HCT116 (cell line): ENCODE results near the gene SLC10A7. TPM values are rescaled to one million over a fixed set of nuclear protein-coding genes. Genes with fewer than 3 reads are reported as not detected.

Source experiments
- ATAC-seq: fragments of 200-7000 bp; cut with Tn5 transposase; 2 replicates; pipeline ENCODE4 v1.9.1; 2020; ENCODE audit warnings: mild to moderate bottlenecking, moderate library complexity
- BruUV-seq: library from RNA; stranded (reverse); fragments of 400-500 nt; replicated peaks from 2 replicates; lab custom pipeline; 2021; lab: Mats Ljungman, UMichigan
- CTCF ChIA-PET: fragments of 300-600 bp; sonication (Branson Sonifier 250); formaldehyde crosslinking; loops from one replicate; lab custom pipeline; 2021; ENCODE audit warnings: antibody characterized with exemption; lab: Charles Lee
- POLR2A ChIA-PET: fragments of 300-600, 350-600 bp; sonication (Branson Sonifier 250); formaldehyde crosslinking; loops from one replicate; lab custom pipeline; 2021; ENCODE audit warnings: antibody characterized with exemption; lab: Charles Lee
- RAD21 ChIA-PET, 2 experiments: fragments of 300-600 bp; sonication (Branson Sonifier 250); formaldehyde crosslinking; loops; one replicate each; lab custom pipeline; 2023; ENCODE audit warnings: low total read pairs in 2 of 2; ENCODE audit not compliant: uncharacterized antibody in 2 of 2, unreplicated experiment in 2 of 2, low non-redundant PET in 1 of 2; lab: Charles Lee
- DNase-seq: peaks from one replicate; pipeline ENCODE4 v3.0.0-alpha.2; 2010; ENCODE audit warnings: low read depth, low spot score
- H2AFZ ChIP-seq: fragments of 200-600 bp; shearing (Covaris generic), sonication (generic); 2 replicates; pipeline ENCODE4 v1.6.1; 2017; ENCODE audit warnings: low read depth, mixed run types, mixed read lengths, antibody characterized with exemption, low read length; ENCODE audit not compliant: poor library complexity, severe bottlenecking
- H3K27ac ChIP-seq: 2 replicates; pipeline ENCODE4 v1.5.1; 2012; ENCODE audit warnings: low read depth, low read length
- H3K27me3 ChIP-seq: fragments of 200-600 bp; sonication (generic); 2 replicates; pipeline ENCODE4 v1.6.1; 2016; ENCODE audit warnings: mixed run types, low read length, mixed read lengths; ENCODE audit not compliant: insufficient read depth
- H3K36me3 ChIP-seq, 2 experiments: fragments of 200-500 bp in 1 of 2; fragments of 200-600 bp in 1 of 2; sonication (Bioruptor generic) in 1 of 2; sonication (generic) in 1 of 2; 2 replicates each; pipeline versions ENCODE4 v1.5.1 to v1.6.1; 2014 to 2016; ENCODE audit warnings: low read length in 2 of 2, inconsistent platforms in 1 of 2, mixed read lengths in 1 of 2, mixed run types in 1 of 2; ENCODE audit not compliant: insufficient read depth in 2 of 2, control insufficient read depth in 1 of 2
- H3K4me1 ChIP-seq, 2 experiments: fragments of 200-600 bp in 1 of 2; sonication (generic) in 1 of 2; 2 replicates each; pipeline versions ENCODE4 v1.5.1 to v1.6.1; 2012 to 2017; ENCODE audit warnings: low read length in 2 of 2, inconsistent platforms in 1 of 2, mild to moderate bottlenecking in 1 of 2, mixed read lengths in 1 of 2, mixed run types in 1 of 2, moderate library complexity in 1 of 2; ENCODE audit not compliant: insufficient read depth in 2 of 2, control insufficient read depth in 1 of 2
- H3K4me2 ChIP-seq: fragments of 200-600 bp; sonication (generic); 2 replicates; pipeline ENCODE4 v1.6.1; 2017; ENCODE audit warnings: mixed run types, low read length, mixed read lengths
- H3K4me3 ChIP-seq, 2 experiments: fragments of 200-600 bp in 1 of 2; sonication (generic) in 1 of 2; replicated peaks in 1 of 2; 2 replicates each; pipeline ENCODE4 v1.5.1; 2011 to 2016; ENCODE audit warnings: low read length in 2 of 2, control low read depth in 1 of 2, low read depth in 1 of 2, mild to moderate bottlenecking in 1 of 2, mixed read lengths in 1 of 2, mixed run types in 1 of 2
- H3K79me2 ChIP-seq: fragments of 200-600 bp; sonication (generic); 2 replicates; pipeline ENCODE4 v1.6.1; 2017; ENCODE audit warnings: mild to moderate bottlenecking, mixed run types, low read length, moderate library complexity, mixed read lengths; ENCODE audit not compliant: insufficient read depth
- H3K9ac ChIP-seq: fragments of 200-600 bp; sonication (generic); 2 replicates; pipeline ENCODE4 v1.6.1; 2016; ENCODE audit warnings: low read length, mixed read lengths
- H3K9me2 ChIP-seq: fragments of 200-600 bp; sonication (generic), shearing (Covaris generic); 2 replicates; pipeline ENCODE4 v1.6.1; 2017; ENCODE audit warnings: mixed run types, mild to moderate bottlenecking, moderate library complexity; ENCODE audit not compliant: insufficient read depth
- H3K9me3 ChIP-seq, 2 experiments: fragments of 200-500 bp in 1 of 2; fragments of 200-600 bp in 1 of 2; sonication (Bioruptor generic) in 1 of 2; sonication (generic) in 1 of 2; 2 replicates each; pipeline ENCODE4 v1.6.1; 2014 to 2017; ENCODE audit warnings: low read length in 2 of 2, mixed read lengths in 2 of 2, inconsistent platforms in 1 of 2, low read depth in 1 of 2, mild to moderate bottlenecking in 1 of 2, mixed run types in 1 of 2, moderate library complexity in 1 of 2; ENCODE audit not compliant: control insufficient read depth in 1 of 2, insufficient read depth in 1 of 2
- H4K20me1 ChIP-seq: fragments of 200-600 bp; sonication (generic), shearing (Covaris generic); 2 replicates; pipeline ENCODE4 v1.6.1; 2017; ENCODE audit warnings: mixed run types, mild to moderate bottlenecking, moderate library complexity; ENCODE audit not compliant: insufficient read depth
- CBX3 ChIP-seq: IDR thresholded peaks from 2 replicates; pipeline ENCODE4 v1.6.1; 2012; ENCODE audit warnings: low read depth
- CTCF ChIP-seq, 3 experiments: fragments of 200-600 bp in 1 of 3; sonication (generic) in 1 of 3; IDR thresholded peaks in 2 of 3; conservative IDR thresholded peaks in 1 of 3; 2 replicates each; pipeline ENCODE4 v1.5.1; 2012 to 2017; ENCODE audit warnings: low read depth in 2 of 3, low read length in 2 of 3, antibody characterized with exemption in 1 of 3, borderline replicate concordance in 1 of 3, control low read depth in 1 of 3, mild to moderate bottlenecking in 1 of 3, mixed read lengths in 1 of 3, mixed run types in 1 of 3, moderate library complexity in 1 of 3; ENCODE audit not compliant: insufficient read depth in 1 of 3
- EGR1 ChIP-seq: IDR thresholded peaks from 2 replicates; pipeline ENCODE4 v1.6.1; 2012; ENCODE audit warnings: low read depth
- EZH2phosphoT487 ChIP-seq: fragments of 200-600 bp; IDR thresholded peaks from 2 replicates; pipeline ENCODE4 v1.6.1; 2018; ENCODE audit warnings: antibody characterized with exemption, borderline replicate concordance
- FOSL1 ChIP-seq: IDR thresholded peaks from 2 replicates; pipeline ENCODE4 v1.6.1; 2012; ENCODE audit warnings: low read depth
- JUND ChIP-seq: IDR thresholded peaks from 2 replicates; pipeline ENCODE4 v1.6.1; 2012
- RAD21 ChIP-seq: IDR thresholded peaks from 2 replicates; pipeline ENCODE4 v1.6.1; 2012; ENCODE audit warnings: low read depth, mild to moderate bottlenecking
- SP1 ChIP-seq: IDR thresholded peaks from 2 replicates; pipeline ENCODE4 v1.6.1; 2012; ENCODE audit warnings: low read depth
- SRF ChIP-seq: IDR thresholded peaks from 2 replicates; pipeline ENCODE4 v1.6.1; 2012; ENCODE audit warnings: low read depth
- TCF7L2 ChIP-seq: IDR thresholded peaks from 2 replicates; pipeline ENCODE4 v1.7.0; 2011; ENCODE audit warnings: borderline replicate concordance, inconsistent platforms; ENCODE audit not compliant: insufficient read depth, insufficient read length; ENCODE audit errors: extremely low read depth
- ZBTB33 ChIP-seq: IDR thresholded peaks from 2 replicates; pipeline ENCODE4 v1.6.1; 2011; ENCODE audit warnings: mild to moderate bottlenecking, low read length, moderate library complexity; ENCODE audit not compliant: insufficient replicate concordance; ENCODE audit errors: extremely low read depth
- ZFX ChIP-seq: fragments of 450-650 bp; IDR thresholded peaks from 2 replicates; pipeline ENCODE4 v1.6.1; 2017
- intact Hi-C: fragments of 100-400 bp; cut with micrococcal nuclease; formaldehyde crosslinking; loops from 2 replicates; pipeline ENCODE4 v1.10.0; 2022
- total RNA-seq: library from RNA; stranded (reverse); gene quantifications from one replicate; pipeline ENCODE4 v1.2.1, GENCODE V29; 2021; ENCODE audit not compliant: unreplicated experiment
- TF ChIP-seq, protein P1 (sequence below): IDR thresholded peaks from 2 replicates; pipeline ENCODE4 v1.6.1; 2012
- TF ChIP-seq, protein P2 (sequence below): IDR thresholded peaks from 2 replicates; pipeline ENCODE4 v1.6.1; 2012

Gene SLC10A7
- total RNA-seq, 1 experiment from 2014 or later = 5.5 TPM

DNA sequence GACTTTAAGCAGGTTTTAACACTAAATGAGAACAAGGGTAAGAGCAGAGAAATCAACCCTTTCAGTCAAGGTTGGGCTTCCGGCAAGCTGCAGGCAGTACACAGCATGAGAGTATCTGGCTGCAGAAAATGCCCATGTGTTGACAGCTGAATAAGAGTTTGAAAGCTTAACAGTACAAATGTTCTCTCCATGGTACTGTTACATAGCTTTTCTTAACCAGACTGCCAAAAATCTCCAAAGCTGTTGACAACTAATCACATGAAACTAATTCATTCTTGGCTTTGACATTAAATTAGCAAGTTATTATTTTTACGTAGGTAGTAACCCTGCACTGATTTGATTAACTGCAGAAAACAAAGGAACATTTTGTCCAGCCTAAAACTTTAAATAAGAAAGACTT lies 153.5 kb downstream of the SLC10A7 start (continued):
- TF ChIP-seq CTCF (IDR thresholded peaks at IDR 0.05 in 2 of 3, conservative IDR thresholded peaks at IDR 0.05 in 1 of 3; ENCODE audit: borderline replicate concordance in 1 of 3, insufficient read depth in 1 of 3, low read depth in 2 of 3, low read length in 2 of 3) (no peak), FOSL1 (no peak), SP1 (no peak), ZFX (no peak), ZBTB33 (no peak)
- TF ChIP-seq, protein P1, sequence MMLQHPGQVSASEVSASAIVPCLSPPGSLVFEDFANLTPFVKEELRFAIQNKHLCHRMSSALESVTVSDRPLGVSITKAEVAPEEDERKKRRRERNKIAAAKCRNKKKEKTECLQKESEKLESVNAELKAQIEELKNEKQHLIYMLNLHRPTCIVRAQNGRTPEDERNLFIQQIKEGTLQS = no peak
- TF ChIP-seq, all 23 proteins: peak for 0

GRCh38 chr4:146367347-146367746 lies 154.4 kb downstream of the SLC10A7 start:
- H3K36me3 ChIP-seq = no peaks in the 10 kb centered on the region
- CTCF ChIA-PET = no interaction called here
- no peaks in the 10 kb centered on the region for H3K9me2 ChIP-seq
- H3K4me3 ChIP-seq = no peak overlapping the region
- no peaks in the 10 kb centered on the region for H3K9me3 ChIP-seq
- intact Hi-C loops = no loop called here
- no peak overlapping the region for H3K4me2 ChIP-seq
- no peak for DNase-seq
- H3K27ac ChIP-seq = no peak overlapping the region
- BruUV-seq = no TSS peak
- H2AFZ ChIP-seq = no peak overlapping the region
- no peaks in the 10 kb centered on the region for H3K4me1 ChIP-seq
- no peaks in the 10 kb centered on the region for H4K20me1 ChIP-seq
- no peaks in the 10 kb centered on the region for H3K79me2 ChIP-seq
- H3K9ac ChIP-seq = no peak overlapping the region
- RAD21 ChIA-PET = no interaction called here
- POLR2A ChIA-PET = no interaction called here
- no peak for ATAC-seq
- no peaks in the 10 kb centered on the region for H3K27me3 ChIP-seq
- TF ChIP-seq CBX3 (no peak), CTCF (IDR thresholded peaks at IDR 0.05 in 2 of 3, conservative IDR thresholded peaks at IDR 0.05 in 1 of 3; ENCODE audit: borderline replicate concordance in 1 of 3, insufficient read depth in 1 of 3, low read depth in 2 of 3, low read length in 2 of 3) (no peak), EZH2phosphoT487 (no peak), RAD21 (no peak), EGR1 (no peak), SRF (no peak), SP1 (no peak), TCF7L2 (no peak), ZBTB33 (no peak), FOSL1 (no peak), JUND (no peak)
- TF ChIP-seq, protein P1 = no peak
- TF ChIP-seq, protein P2, sequence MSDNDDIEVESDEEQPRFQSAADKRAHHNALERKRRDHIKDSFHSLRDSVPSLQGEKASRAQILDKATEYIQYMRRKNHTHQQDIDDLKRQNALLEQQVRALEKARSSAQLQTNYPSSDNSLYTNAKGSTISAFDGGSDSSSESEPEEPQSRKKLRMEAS = no peak
